Tibial nerve (tissue), 4 donors: ENCODE results near the gene BLZF1.

Experiments used
- CTCF ChIP-seq, 5 experiments: fragments of 200-600 bp in 3 of 5; fragments of 450-650 bp in 2 of 5; sonication (generic) in 3 of 5; IDR thresholded peaks; one replicate each; pipeline ENCODE4 v1.5.1; 2016 to 2019; ENCODE audit warnings: antibody characterized with exemption in 5 of 5, mild to moderate bottlenecking in 3 of 5, moderate library complexity in 2 of 5
- EP300 ChIP-seq, 2 donors: sonication (generic); formaldehyde crosslinking; IDR thresholded peaks; one replicate each; pipeline ENCODE4 v1.6.1; 2017; ENCODE audit warnings: antibody characterized with exemption in 2 of 2, mild to moderate bottlenecking in 1 of 2
- POLR2A ChIP-seq, 2 donors: fragments of 450-650 bp; IDR thresholded peaks; one replicate each; pipeline ENCODE4 v1.6.1; 2017; ENCODE audit warnings: antibody characterized with exemption in 2 of 2, mild to moderate bottlenecking in 2 of 2, moderate library complexity in 2 of 2

- TF ChIP-seq CTCF (IDR thresholded peaks at IDR 0.05): no peak
- TF ChIP-seq POLR2A (IDR thresholded peaks at IDR 0.05): no peak
- TF ChIP-seq EP300 (IDR thresholded peaks at IDR 0.05): no peak
These were observed 804 bp upstream of the BLZF1 start for GRCh38 chr1:169367096-169367685.
